ENCODE measurements around the gene FRS3. TPM values are rescaled to one million over a fixed set of nuclear protein-coding genes. Genes with fewer than 3 reads are reported as not detected.

FRS3 gene
- total RNA-seq, 1 experiment from 2014 or later: 4.5 TPM

DNA sequence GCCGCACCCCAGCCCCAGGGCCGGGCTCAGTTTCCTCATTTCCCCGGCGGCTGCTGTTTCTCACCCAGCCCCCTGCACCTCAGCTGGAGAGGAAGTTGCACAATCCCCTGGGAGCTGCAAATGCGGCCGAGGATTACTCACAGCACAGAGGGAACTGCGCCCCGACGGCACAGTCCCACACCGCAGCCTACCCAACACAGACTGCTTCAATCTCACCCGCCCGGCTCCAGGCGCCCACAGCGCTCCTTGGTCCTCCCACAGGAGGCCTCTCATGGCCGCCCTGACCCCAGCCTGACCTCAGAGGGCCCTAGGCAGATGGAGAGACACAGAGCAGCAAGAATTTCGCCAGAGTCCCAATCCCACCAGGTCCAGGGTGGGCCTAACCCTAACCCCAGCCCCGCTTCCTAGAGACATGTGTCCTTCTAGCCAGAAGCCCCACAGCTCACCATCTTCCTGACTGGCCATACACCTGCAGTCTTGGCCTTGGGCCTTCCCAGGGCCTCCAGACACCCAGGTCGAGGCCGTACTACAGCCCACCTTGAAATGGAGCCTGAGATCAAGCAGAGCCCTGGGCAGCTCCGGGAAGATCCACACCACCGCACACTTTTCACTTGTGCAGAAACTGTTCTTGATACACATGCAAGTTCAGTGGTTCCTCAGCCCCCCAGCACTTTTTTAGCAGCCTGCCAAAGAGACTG lies 56.0 kb downstream of the FRS3 start:
- Histone ChIP-seq H3K9me2 (ENCODE audit: insufficient read depth) (no peaks in the 10 kb centered on the region), H3K4me3 (no peak overlapping the region), H4K20me1 (ENCODE audit: insufficient read depth) (no peaks in the 10 kb centered on the region), H3K27ac (peak overlapping the region; percentile 46), H3K27me3 (ENCODE audit: insufficient read depth, low read depth) (no peaks in the 10 kb centered on the region), H3K9me3 (ENCODE audit: insufficient read depth, low read depth) (no peaks in the 10 kb centered on the region), H3K4me2 (peak overlapping the region; percentile 42), H2AFZ (0 out of 2 replicates have a peak overlapping the region, but pooled peaks have one; percentile 18), H3K4me1 (replicated peaks; ENCODE audit: insufficient read depth) (peaks cover 17% of the 10 kb centered on the region), H3F3A (ENCODE audit: insufficient read depth, low read depth) (peaks cover 7% of the 10 kb centered on the region; the same call in 1 of the 2 replicates), H3K36me3 (ENCODE audit: low read depth) (no peaks in the 10 kb centered on the region), H3K79me2 (ENCODE audit: low read depth) (no peaks in the 10 kb centered on the region)
- no peak for TF ChIP-seq EZH2 (IDR thresholded peaks at IDR 0.05; ENCODE audit: low read depth)
- TF ChIP-seq, protein P1, sequence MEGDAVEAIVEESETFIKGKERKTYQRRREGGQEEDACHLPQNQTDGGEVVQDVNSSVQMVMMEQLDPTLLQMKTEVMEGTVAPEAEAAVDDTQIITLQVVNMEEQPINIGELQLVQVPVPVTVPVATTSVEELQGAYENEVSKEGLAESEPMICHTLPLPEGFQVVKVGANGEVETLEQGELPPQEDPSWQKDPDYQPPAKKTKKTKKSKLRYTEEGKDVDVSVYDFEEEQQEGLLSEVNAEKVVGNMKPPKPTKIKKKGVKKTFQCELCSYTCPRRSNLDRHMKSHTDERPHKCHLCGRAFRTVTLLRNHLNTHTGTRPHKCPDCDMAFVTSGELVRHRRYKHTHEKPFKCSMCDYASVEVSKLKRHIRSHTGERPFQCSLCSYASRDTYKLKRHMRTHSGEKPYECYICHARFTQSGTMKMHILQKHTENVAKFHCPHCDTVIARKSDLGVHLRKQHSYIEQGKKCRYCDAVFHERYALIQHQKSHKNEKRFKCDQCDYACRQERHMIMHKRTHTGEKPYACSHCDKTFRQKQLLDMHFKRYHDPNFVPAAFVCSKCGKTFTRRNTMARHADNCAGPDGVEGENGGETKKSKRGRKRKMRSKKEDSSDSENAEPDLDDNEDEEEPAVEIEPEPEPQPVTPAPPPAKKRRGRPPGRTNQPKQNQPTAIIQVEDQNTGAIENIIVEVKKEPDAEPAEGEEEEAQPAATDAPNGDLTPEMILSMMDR (conservative IDR thresholded peaks at IDR 0.05): no peak
- no TSS peak for BruUV-seq (replicated peaks)
- ChIA-PET POLR2A (ENCODE audit: unreplicated experiment) (interaction anchor here (0.5 kb wide), 3 partner anchors 19 to 1298 kb away, joined by 3 to 25 read pairs (median 4); partner anchors contain the start of gene RRP36), CTCF (no interaction called here)
- peak; percentile 69 to 73 for DNase-seq
- intact Hi-C loops (cut with micrococcal nuclease; ENCODE audit: unreplicated experiment): loop anchor here (1.0 kb wide), 1 partner anchor 10 kb away; no protein-coding TSS in a partner anchor

DNA sequence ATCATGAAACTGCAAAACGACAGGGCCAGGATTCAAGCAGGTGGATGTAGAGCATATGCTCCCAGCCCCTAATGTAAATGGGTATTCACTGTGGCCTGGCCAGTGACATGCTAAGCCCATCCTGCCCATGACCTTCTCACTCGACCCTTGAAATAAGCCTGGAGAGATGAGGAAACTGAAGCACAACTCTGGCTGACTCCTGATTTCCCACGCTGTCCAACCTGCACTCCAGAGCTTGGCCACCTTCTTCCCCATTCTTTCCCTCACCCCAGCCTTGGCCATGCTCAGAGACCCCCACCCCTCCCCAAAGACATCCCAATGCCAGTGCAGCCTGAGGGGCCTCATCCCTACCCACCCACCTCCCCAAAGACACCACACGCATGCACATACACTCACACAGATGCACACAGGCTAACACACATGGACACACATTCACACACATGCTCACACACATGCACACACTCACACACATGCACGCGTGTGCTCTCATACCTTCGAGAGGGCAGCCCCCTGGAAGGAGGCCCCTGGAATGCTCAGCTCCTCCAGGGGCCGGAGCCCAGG lies 56.7 kb downstream of the FRS3 start:
- H3K27me3 ChIP-seq (ENCODE audit: insufficient read depth, low read depth): no peaks in the 10 kb centered on the region
- intact Hi-C loops (cut with micrococcal nuclease; ENCODE audit: unreplicated experiment): loop anchor here (1.0 kb wide), 1 partner anchor 10 kb away; no protein-coding TSS in a partner anchor
- no TSS peak for BruUV-seq (replicated peaks)
- TF ChIP-seq, protein P1 (conservative IDR thresholded peaks at IDR 0.05): no peak
- no peak for TF ChIP-seq EZH2 (IDR thresholded peaks at IDR 0.05; ENCODE audit: low read depth)
- DNase-seq: no peak
- no peak overlapping the region for H3K27ac ChIP-seq
- no peaks in the 10 kb centered on the region for H3K9me3 ChIP-seq (ENCODE audit: insufficient read depth, low read depth)
- H3K9me2 ChIP-seq (ENCODE audit: insufficient read depth): no peaks in the 10 kb centered on the region
- H3K4me2 ChIP-seq: peak overlapping the region; percentile 42
- H3K4me3 ChIP-seq: no peak overlapping the region
- ChIA-PET POLR2A (ENCODE audit: unreplicated experiment) (interaction anchor here (0.5 kb wide), 3 partner anchors 20 to 1298 kb away, joined by 3 to 25 read pairs (median 4); partner anchors contain the start of gene RRP36), CTCF (no interaction called here)
- no peaks in the 10 kb centered on the region for H4K20me1 ChIP-seq (ENCODE audit: insufficient read depth)
- peaks cover 7% of the 10 kb centered on the region; the same call in 1 of the 2 replicates for H3F3A ChIP-seq (ENCODE audit: insufficient read depth, low read depth)
- no peaks in the 10 kb centered on the region for H3K79me2 ChIP-seq (ENCODE audit: low read depth)
- peaks cover 17% of the 10 kb centered on the region for H3K4me1 ChIP-seq (replicated peaks; ENCODE audit: insufficient read depth)
- no peaks in the 10 kb centered on the region for H3K36me3 ChIP-seq (ENCODE audit: low read depth)
- no peak overlapping the region for H2AFZ ChIP-seq

DNA sequence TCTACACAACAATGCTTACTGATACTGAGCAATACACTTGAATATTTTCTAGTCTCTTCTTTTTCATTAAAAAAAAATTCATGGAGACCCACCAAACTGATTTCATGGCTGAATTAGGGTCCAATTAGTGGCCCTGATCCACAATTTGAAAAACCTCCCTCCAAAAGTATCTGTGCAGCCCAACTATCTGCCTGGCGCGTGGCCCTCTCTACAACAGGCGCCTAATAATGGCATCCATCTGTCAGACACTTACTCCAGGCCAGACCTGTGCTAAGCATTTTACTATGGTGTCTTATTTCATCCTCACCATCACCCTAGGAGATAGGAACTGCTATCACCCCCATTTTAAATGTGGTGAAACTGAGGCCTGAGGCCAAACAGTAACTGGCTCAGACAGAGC lies 58.3 kb downstream of the FRS3 start:
- Histone ChIP-seq H3K36me3 (ENCODE audit: low read depth) (no peaks in the 10 kb centered on the region), H3K79me2 (ENCODE audit: low read depth) (no peaks in the 10 kb centered on the region), H4K20me1 (ENCODE audit: insufficient read depth) (no peaks in the 10 kb centered on the region), H3K4me2 (no peak overlapping the region), H2AFZ (no peak overlapping the region), H3F3A (ENCODE audit: insufficient read depth, low read depth) (peaks cover 7% of the 10 kb centered on the region; the same call in 1 of the 2 replicates), H3K4me1 (replicated peaks; ENCODE audit: insufficient read depth) (peaks cover 17% of the 10 kb centered on the region), H3K9me3 (ENCODE audit: insufficient read depth, low read depth) (no peaks in the 10 kb centered on the region), H3K4me3 (no peak overlapping the region), H3K9me2 (ENCODE audit: insufficient read depth) (no peaks in the 10 kb centered on the region), H3K27me3 (ENCODE audit: insufficient read depth, low read depth) (no peaks in the 10 kb centered on the region), H3K27ac (no peak overlapping the region)
- TF ChIP-seq EZH2 (IDR thresholded peaks at IDR 0.05; ENCODE audit: low read depth): no peak
- TF ChIP-seq, protein P1 (conservative IDR thresholded peaks at IDR 0.05): no peak
- intact Hi-C loops (cut with micrococcal nuclease; ENCODE audit: unreplicated experiment): no loop called here
- DNase-seq: no peak
- no TSS peak for BruUV-seq (replicated peaks)
- ChIA-PET CTCF (no interaction called here), POLR2A (ENCODE audit: unreplicated experiment) (no interaction called here)

Data from PC-9 (cell line).